Astrocyte (in vitro differentiated cells and primary cell): Measurements from ENCODE around the gene KYNU. TPM values are rescaled to one million over a fixed set of nuclear protein-coding genes. Genes with fewer than 3 reads are reported as not detected.

Experiments used
- DNase-seq: peaks from one replicate; pipeline ENCODE4 v3.0.0-alpha.2; 2010; ENCODE audit warnings: low read depth
- FAIRE-seq: peaks from 2 replicates; lab custom pipeline; 2011; peaks lifted over from hg19 to GRCh38; lab: Jason Lieb, UNC
- H2AFZ ChIP-seq: 2 replicates; pipeline ENCODE4 v1.6.0; 2012; ENCODE audit warnings: low read depth, low read length, inconsistent platforms
- H3K27ac ChIP-seq: 2 replicates; pipeline ENCODE4 v1.5.1; 2011; ENCODE audit warnings: low read depth, low read length, inconsistent platforms
- H3K27me3 ChIP-seq: 2 replicates; pipeline ENCODE4 v1.6.0; 2011; ENCODE audit warnings: low read length, inconsistent platforms; ENCODE audit not compliant: insufficient read depth
- H3K36me3 ChIP-seq: 2 replicates; pipeline ENCODE4 v1.5.1; 2011; ENCODE audit warnings: low read length, inconsistent platforms; ENCODE audit not compliant: insufficient read depth
- H3K4me1 ChIP-seq: 2 replicates; pipeline ENCODE4 v1.5.1; 2011; ENCODE audit warnings: low read length, inconsistent platforms; ENCODE audit not compliant: insufficient read depth
- H3K4me2 ChIP-seq: 2 replicates; pipeline ENCODE4 v1.6.0; 2012; ENCODE audit warnings: low read length, inconsistent platforms
- H3K4me3 ChIP-seq: 2 replicates; pipeline ENCODE4 v1.5.1; 2011; ENCODE audit warnings: low read depth, mild to moderate bottlenecking, low read length, inconsistent platforms; ENCODE audit not compliant: insufficient read depth
- H3K79me2 ChIP-seq: 2 replicates; pipeline ENCODE4 v1.6.0; 2012; ENCODE audit warnings: mild to moderate bottlenecking, low read length, inconsistent platforms; ENCODE audit not compliant: insufficient read depth
- H3K9ac ChIP-seq: 2 replicates; pipeline ENCODE4 v1.6.0; 2012; ENCODE audit warnings: mild to moderate bottlenecking, low read length, inconsistent platforms
- H3K9me3 ChIP-seq: 2 replicates; pipeline ENCODE4 v1.5.1; 2012; ENCODE audit warnings: low read depth, mild to moderate bottlenecking, low read length, inconsistent platforms; ENCODE audit not compliant: insufficient read depth
- H4K20me1 ChIP-seq: 2 replicates; pipeline ENCODE4 v1.6.0; 2012; ENCODE audit warnings: low read length, inconsistent platforms; ENCODE audit not compliant: insufficient read depth
- H3K27ac Mint-ChIP-seq: one replicate; pipeline ENCODE4 v1.8.0; 2021; ENCODE audit warnings: mild to moderate bottlenecking, mixed read lengths; ENCODE audit not compliant: unreplicated experiment
- H3K27me3 Mint-ChIP-seq: one replicate; pipeline ENCODE4 v1.8.0; 2021; ENCODE audit warnings: low read depth, mixed read lengths; ENCODE audit not compliant: unreplicated experiment
- H3K36me3 Mint-ChIP-seq: one replicate; pipeline ENCODE4 v1.8.0; 2021; ENCODE audit warnings: low read depth, mixed read lengths; ENCODE audit not compliant: unreplicated experiment
- H3K4me1 Mint-ChIP-seq: one replicate; pipeline ENCODE4 v1.8.0; 2021; ENCODE audit warnings: low read depth, mixed read lengths; ENCODE audit not compliant: unreplicated experiment
- H3K4me3 Mint-ChIP-seq: one replicate; pipeline ENCODE4 v1.8.0; 2021; ENCODE audit warnings: mild to moderate bottlenecking, moderate library complexity, mixed read lengths; ENCODE audit not compliant: unreplicated experiment
- H3K9me3 Mint-ChIP-seq: one replicate; pipeline ENCODE4 v1.8.0; 2021; ENCODE audit warnings: mild to moderate bottlenecking, mixed read lengths; ENCODE audit not compliant: unreplicated experiment
- CTCF ChIP-seq: IDR thresholded peaks from 2 replicates; pipeline ENCODE4 v1.5.1; 2011; ENCODE audit warnings: low read depth, mild to moderate bottlenecking, inconsistent platforms, low read length, moderate library complexity; ENCODE audit not compliant: insufficient read depth
- EZH2 ChIP-seq: IDR thresholded peaks from 2 replicates; pipeline ENCODE4 v1.6.1; 2012; ENCODE audit warnings: mild to moderate bottlenecking, low read length, inconsistent platforms; ENCODE audit not compliant: insufficient read depth
- total RNA-seq: library from RNA; stranded (reverse); gene quantifications from 2 replicates; pipeline ENCODE4 v1.2.1, GENCODE V29; 2021

Gene KYNU
- total RNA-seq, 1 donor from 2014 or later = 1.2 TPM

GRCh38 chr2:143056550-143056949 is 179.1 kb downstream of the KYNU start:
- Histone ChIP-seq H3K27me3 (no peaks in the 10 kb centered on the region), H3K4me1 (no peaks in the 10 kb centered on the region), H3K9ac (no peak overlapping the region), H3K79me2 (no peaks in the 10 kb centered on the region), H2AFZ (no peak overlapping the region), H4K20me1 (no peaks in the 10 kb centered on the region), H3K9me3 (no peaks in the 10 kb centered on the region), H3K27ac (no peak overlapping the region), H3K36me3 (no peaks in the 10 kb centered on the region), H3K4me3 (no peak overlapping the region), H3K4me2 (no peak overlapping the region)
- no peak overlapping the region for H3K27ac Mint-ChIP-seq
- DNase-seq = no peak
- peaks cover 5% of the 10 kb centered on the region for H3K9me3 Mint-ChIP-seq
- H3K4me1 Mint-ChIP-seq = no peaks in the 10 kb centered on the region
- H3K36me3 Mint-ChIP-seq = peaks cover 2% of the 10 kb centered on the region
- no peak for FAIRE-seq
- no peak overlapping the region for H3K4me3 Mint-ChIP-seq
- no peaks in the 10 kb centered on the region for H3K27me3 Mint-ChIP-seq
- no peak for TF ChIP-seq EZH2
- no peak for TF ChIP-seq CTCF

GRCh38 chr2:143058851-143059250 is 181.4 kb downstream of the KYNU start:
- Histone ChIP-seq H4K20me1 (no peaks in the 10 kb centered on the region), H2AFZ (no peak overlapping the region), H3K27ac (no peak overlapping the region), H3K9me3 (no peaks in the 10 kb centered on the region), H3K27me3 (no peaks in the 10 kb centered on the region), H3K4me3 (no peak overlapping the region), H3K79me2 (no peaks in the 10 kb centered on the region), H3K4me1 (no peaks in the 10 kb centered on the region), H3K9ac (no peak overlapping the region), H3K36me3 (no peaks in the 10 kb centered on the region), H3K4me2 (no peak overlapping the region)
- H3K4me1 Mint-ChIP-seq = no peaks in the 10 kb centered on the region
- no peak for TF ChIP-seq CTCF
- no peak for TF ChIP-seq EZH2
- peaks cover 2% of the 10 kb centered on the region for H3K36me3 Mint-ChIP-seq
- FAIRE-seq = no peak
- H3K27me3 Mint-ChIP-seq = no peaks in the 10 kb centered on the region
- H3K9me3 Mint-ChIP-seq = peaks cover 5% of the 10 kb centered on the region
- no peak overlapping the region for H3K27ac Mint-ChIP-seq
- no peak for DNase-seq
- no peak overlapping the region for H3K4me3 Mint-ChIP-seq

GRCh38 chr2:143063612-143064200 is 186.2 kb downstream of the KYNU start:
- no peak overlapping the region for H3K4me3 Mint-ChIP-seq
- Histone ChIP-seq H3K9me3 (no peaks in the 10 kb centered on the region), H3K27me3 (no peaks in the 10 kb centered on the region), H3K9ac (no peak overlapping the region), H3K79me2 (no peaks in the 10 kb centered on the region), H3K27ac (no peak overlapping the region), H2AFZ (no peak overlapping the region), H3K4me3 (no peak overlapping the region), H3K36me3 (no peaks in the 10 kb centered on the region), H4K20me1 (no peaks in the 10 kb centered on the region), H3K4me2 (no peak overlapping the region), H3K4me1 (no peaks in the 10 kb centered on the region)
- TF ChIP-seq EZH2 (no peak), CTCF (no peak)
- FAIRE-seq (no peak), DNase-seq (no peak)
- H3K9me3 Mint-ChIP-seq = no peaks in the 10 kb centered on the region
- H3K4me1 Mint-ChIP-seq = no peaks in the 10 kb centered on the region
- no peaks in the 10 kb centered on the region for H3K27me3 Mint-ChIP-seq
- H3K27ac Mint-ChIP-seq = no peak overlapping the region
- no peaks in the 10 kb centered on the region for H3K36me3 Mint-ChIP-seq
